Activated T-cell treated with anti-CD3 and anti-CD28 coated beads for 48 hours (primary cell): ENCODE data around the gene ZNF521.

Experiments
- DNase-seq: peaks from one replicate; pipeline ENCODE4 v3.0.0-alpha.2; 2020; ENCODE audit warnings: low read depth

The ZNF521 gene

GRCh38 chr18:25225151-25225550 lies 126.8 kb downstream of the ZNF521 start:
- DNase-seq = no peak

- no peak for DNase-seq
Observed at GRCh38 chr18:25223899-25224886, 127.8 kb downstream of the ZNF521 start.

- no peak for DNase-seq
Observed at GRCh38 chr18:25223211-25223610, 128.8 kb downstream of the ZNF521 start.

- DNase-seq = no peak
Observed at GRCh38 chr18:25222648-25223047, 129.3 kb downstream of the ZNF521 start.

GRCh38 chr18:25210622-25211021 lies 141.3 kb downstream of the ZNF521 start:
- DNase-seq = no peak

- DNase-seq = no peak
Observed at GRCh38 chr18:25192065-25192464, 159.9 kb downstream of the ZNF521 start.

GRCh38 chr18:25190472-25190871 lies 161.5 kb downstream of the ZNF521 start:
- DNase-seq = no peak

- no peak for DNase-seq
Observed at GRCh38 chr18:25189391-25190185, 162.4 kb downstream of the ZNF521 start.

GRCh38 chr18:25187521-25188192 lies 164.3 kb downstream of the ZNF521 start:
- no peak for DNase-seq

GRCh38 chr18:25186871-25187270 lies 165.1 kb downstream of the ZNF521 start:
- no peak for DNase-seq

GRCh38 chr18:25181993-25182392 lies 170.0 kb downstream of the ZNF521 start:
- DNase-seq = no peak

GRCh38 chr18:25181581-25181980 lies 170.4 kb downstream of the ZNF521 start:
- DNase-seq = no peak

GRCh38 chr18:25180973-25181548 lies 170.9 kb downstream of the ZNF521 start:
- DNase-seq = no peak

- no peak for DNase-seq
Observed at GRCh38 chr18:25177631-25178030, 174.3 kb downstream of the ZNF521 start.

GRCh38 chr18:25176518-25177042 lies 175.4 kb downstream of the ZNF521 start:
- no peak for DNase-seq

- no peak for DNase-seq
Observed at GRCh38 chr18:25175558-25176517, 176.1 kb downstream of the ZNF521 start.

GRCh38 chr18:25174324-25174723 lies 177.6 kb downstream of the ZNF521 start:
- no peak for DNase-seq

GRCh38 chr18:25171334-25171733 lies 180.6 kb downstream of the ZNF521 start:
- DNase-seq = no peak

- DNase-seq = no peak
Observed at GRCh38 chr18:25170402-25170801, 181.6 kb downstream of the ZNF521 start.

GRCh38 chr18:25169701-25170100 lies 182.3 kb downstream of the ZNF521 start:
- no peak for DNase-seq
